ENCODE measurements around the gene DLG5.

- TF ChIP-seq EZH2 (IDR thresholded peaks at IDR 0.05; ENCODE audit: borderline replicate concordance, low read depth, low read length, severe bottlenecking) (no peak), CTCF (IDR thresholded peaks at IDR 0.05; ENCODE audit: borderline replicate concordance, extremely low read depth, low read length, poor library complexity, severe bottlenecking) (no peak)
Measured at GRCh38 chr10:77893386-77893785, 33.2 kb downstream of the DLG5 start.
